Activated naive CD8-positive, alpha-beta T cell (primary cell): Measurements from ENCODE around the gene ATMIN.

Experiments used
- H3K27ac Mint-ChIP-seq: one replicate; pipeline ENCODE4 v1.8.0; 2021; ENCODE audit warnings: mixed read lengths
- H3K27me3 Mint-ChIP-seq: one replicate; pipeline ENCODE4 v1.8.0; 2021; ENCODE audit warnings: mixed read lengths
- H3K36me3 Mint-ChIP-seq: one replicate; pipeline ENCODE4 v1.8.0; 2021; ENCODE audit warnings: mixed read lengths
- H3K4me1 Mint-ChIP-seq: one replicate; pipeline ENCODE4 v1.8.0; 2021; ENCODE audit warnings: low read depth, mixed read lengths
- H3K4me3 Mint-ChIP-seq: one replicate; pipeline ENCODE4 v1.8.0; 2021; ENCODE audit warnings: mild to moderate bottlenecking, mixed read lengths
- H3K9me3 Mint-ChIP-seq: one replicate; pipeline ENCODE4 v1.8.0; 2021; ENCODE audit warnings: low read depth, mixed read lengths

Gene ATMIN

GRCh38 chr16:81035398-81035974, at the start of gene ATMIN:
TSS of gene ATMIN (plus strand) at chr16:81035842. CDS start at chr16:81035871, 29 bp downstream.
- Mint-ChIP-seq H3K4me3 (peak within 1 kb of the TSS; percentile 92), H3K4me1 (peaks cover 29% of the 10 kb centered on the region), H3K36me3 (peaks cover 7% of the 10 kb centered on the region), H3K27ac (peak within 1 kb of the TSS; percentile 58), H3K27me3 (no peaks in the 10 kb centered on the region), H3K9me3 (no peaks in the 10 kb centered on the region)

- Mint-ChIP-seq H3K4me3 (no peak overlapping the region), H3K36me3 (peaks cover 9% of the 10 kb centered on the region), H3K9me3 (no peaks in the 10 kb centered on the region), H3K27ac (no peak overlapping the region), H3K4me1 (peaks cover 27% of the 10 kb centered on the region), H3K27me3 (no peaks in the 10 kb centered on the region)
These were observed 49.1 kb upstream of the ATMIN start for GRCh38 chr16:80986557-80986956.

GRCh38 chr16:80988756-80989155, 46.9 kb upstream of the ATMIN start:
- H3K27ac Mint-ChIP-seq, result no peak overlapping the region
- H3K9me3 Mint-ChIP-seq, result no peaks in the 10 kb centered on the region
- no peak overlapping the region for H3K4me3 Mint-ChIP-seq
- no peaks in the 10 kb centered on the region for H3K27me3 Mint-ChIP-seq
- H3K4me1 Mint-ChIP-seq, result peaks cover 35% of the 10 kb centered on the region
- H3K36me3 Mint-ChIP-seq, result peaks cover 11% of the 10 kb centered on the region

- Mint-ChIP-seq H3K4me3 (no peak overlapping the region), H3K36me3 (peaks cover 16% of the 10 kb centered on the region), H3K27ac (no peak overlapping the region), H3K27me3 (no peaks in the 10 kb centered on the region), H3K4me1 (peaks cover 44% of the 10 kb centered on the region), H3K9me3 (no peaks in the 10 kb centered on the region)
These were observed 45.8 kb upstream of the ATMIN start for GRCh38 chr16:80989801-80990200.

GRCh38 chr16:80990577-80990976, 45.1 kb upstream of the ATMIN start:
- Mint-ChIP-seq H3K36me3 (peaks cover 14% of the 10 kb centered on the region), H3K4me3 (no peak overlapping the region), H3K4me1 (peaks cover 43% of the 10 kb centered on the region), H3K9me3 (no peaks in the 10 kb centered on the region), H3K27me3 (no peaks in the 10 kb centered on the region), H3K27ac (no peak overlapping the region)

GRCh38 chr16:80990978-80991377, 44.7 kb upstream of the ATMIN start:
- Mint-ChIP-seq H3K36me3 (peaks cover 12% of the 10 kb centered on the region), H3K4me3 (no peak overlapping the region), H3K4me1 (peaks cover 43% of the 10 kb centered on the region), H3K27ac (no peak overlapping the region), H3K9me3 (no peaks in the 10 kb centered on the region), H3K27me3 (no peaks in the 10 kb centered on the region)

GRCh38 chr16:80991792-80992430, 43.7 kb upstream of the ATMIN start:
- no peaks in the 10 kb centered on the region for H3K9me3 Mint-ChIP-seq
- H3K4me3 Mint-ChIP-seq, result no peak overlapping the region
- no peak overlapping the region for H3K27ac Mint-ChIP-seq
- no peaks in the 10 kb centered on the region for H3K27me3 Mint-ChIP-seq
- H3K4me1 Mint-ChIP-seq, result peaks cover 41% of the 10 kb centered on the region
- peaks cover 12% of the 10 kb centered on the region for H3K36me3 Mint-ChIP-seq

GRCh38 chr16:80992676-80993293, 42.9 kb upstream of the ATMIN start:
- H3K27me3 Mint-ChIP-seq, result no peaks in the 10 kb centered on the region
- H3K9me3 Mint-ChIP-seq, result no peaks in the 10 kb centered on the region
- H3K27ac Mint-ChIP-seq, result no peak overlapping the region
- H3K4me3 Mint-ChIP-seq, result no peak overlapping the region
- H3K4me1 Mint-ChIP-seq, result peaks cover 43% of the 10 kb centered on the region
- peaks cover 12% of the 10 kb centered on the region for H3K36me3 Mint-ChIP-seq

GRCh38 chr16:80993307-80993706, 42.3 kb upstream of the ATMIN start:
- Mint-ChIP-seq H3K4me1 (peaks cover 46% of the 10 kb centered on the region), H3K27ac (no peak overlapping the region), H3K9me3 (no peaks in the 10 kb centered on the region), H3K27me3 (no peaks in the 10 kb centered on the region), H3K4me3 (no peak overlapping the region), H3K36me3 (peaks cover 12% of the 10 kb centered on the region)

GRCh38 chr16:80993834-80994233, 41.8 kb upstream of the ATMIN start:
- H3K27me3 Mint-ChIP-seq, result no peaks in the 10 kb centered on the region
- H3K9me3 Mint-ChIP-seq, result no peaks in the 10 kb centered on the region
- H3K4me1 Mint-ChIP-seq, result peaks cover 50% of the 10 kb centered on the region
- no peak overlapping the region for H3K4me3 Mint-ChIP-seq
- H3K27ac Mint-ChIP-seq, result no peak overlapping the region
- peaks cover 12% of the 10 kb centered on the region for H3K36me3 Mint-ChIP-seq

GRCh38 chr16:80994451-80994850, 41.2 kb upstream of the ATMIN start:
- Mint-ChIP-seq H3K9me3 (no peaks in the 10 kb centered on the region), H3K27ac (no peak overlapping the region), H3K36me3 (peaks cover 11% of the 10 kb centered on the region), H3K4me3 (no peak overlapping the region), H3K4me1 (peaks cover 56% of the 10 kb centered on the region), H3K27me3 (no peaks in the 10 kb centered on the region)

- Mint-ChIP-seq H3K4me1 (peaks cover 67% of the 10 kb centered on the region), H3K9me3 (no peaks in the 10 kb centered on the region), H3K36me3 (peaks cover 14% of the 10 kb centered on the region)
These were observed 38.9 kb upstream of the ATMIN start for GRCh38 chr16:80996688-80997138.

GRCh38 chr16:80997139-80997798, 38.4 kb upstream of the ATMIN start:
- Mint-ChIP-seq H3K4me3 (peak overlapping the region; percentile 90), H3K4me1 (peaks cover 70% of the 10 kb centered on the region), H3K27ac (peak overlapping the region; percentile 92), H3K36me3 (peaks cover 14% of the 10 kb centered on the region), H3K27me3 (no peaks in the 10 kb centered on the region), H3K9me3 (no peaks in the 10 kb centered on the region)

More at GRCh38 chr16:80996688-80997138, 38.9 kb upstream of the ATMIN start:
- Mint-ChIP-seq H3K27me3 (no peaks in the 10 kb centered on the region), H3K27ac (peak overlapping the region; percentile 92), H3K4me3 (peak overlapping the region; percentile 90)

- Mint-ChIP-seq H3K36me3 (peaks cover 14% of the 10 kb centered on the region), H3K9me3 (no peaks in the 10 kb centered on the region), H3K27ac (peak overlapping the region; percentile 92), H3K27me3 (no peaks in the 10 kb centered on the region), H3K4me1 (peaks cover 72% of the 10 kb centered on the region), H3K4me3 (peak overlapping the region; percentile 38)
These were observed 37.5 kb upstream of the ATMIN start for GRCh38 chr16:80997964-80998620.

GRCh38 chr16:81000873-81001272, 34.8 kb upstream of the ATMIN start:
- Mint-ChIP-seq H3K36me3 (peaks cover 8% of the 10 kb centered on the region), H3K4me3 (no peak overlapping the region), H3K9me3 (no peaks in the 10 kb centered on the region), H3K27me3 (no peaks in the 10 kb centered on the region), H3K27ac (no peak overlapping the region), H3K4me1 (peaks cover 78% of the 10 kb centered on the region)
